Measurements from ENCODE around the gene FAM151B. TPM values are rescaled to one million over a fixed set of nuclear protein-coding genes. Genes with fewer than 3 reads are reported as not detected.
"Not testable (repeated sequence)": the region's sequence is repeated elsewhere in the genome, so short reads cannot be mapped to it uniquely, and the experiment has no call there.

Gene FAM151B
- total and polyA plus RNA-seq, 9 of the 15 experiments (the other 6 are each of a cell fraction or from before 2014, with no cell fraction given) = 0.10 to 0.46 (median 0.22) TPM; not detected in 2

GRCh38 chr5:80579050-80579449 lies 91.2 kb downstream of the FAM151B start:
- intact Hi-C loops (cut with micrococcal nuclease) = no loop called here
- WGBS (ENCODE audit: insufficient coverage, low coverage, missing lambda C conversion rate) = 0% methylated on average over 2 of the region's 2 CpGs
- ChIA-PET CTCF (ENCODE audit: low intra/inter-chr PET ratio) (no interaction called here), POLR2A (no interaction called here)
- H3K4me2 ChIP-seq (ENCODE audit: insufficient read depth, low read length) = no peak overlapping the region
- no peak overlapping the region for H2AFZ ChIP-seq (ENCODE audit: low read depth, low read length)
- H3K27ac ChIP-seq (ENCODE audit: extremely low read depth, low read depth, low read length) = no peak overlapping the region
- no peaks in the 10 kb centered on the region for H4K20me1 ChIP-seq (replicated peaks; ENCODE audit: control insufficient read depth, insufficient read depth, low read length)
- H3K9me3 ChIP-seq (replicated peaks; ENCODE audit: control insufficient read depth, insufficient read depth, low read depth, low read length) = no peaks in the 10 kb centered on the region
- H3K4me1 ChIP-seq (replicated peaks in 1 of 2; ENCODE audit: control insufficient read depth in 2 of 2, insufficient read depth in 2 of 2, low read length in 2 of 2) = no peaks in the 10 kb centered on the region
- TF ChIP-seq NFE2 (IDR thresholded peaks at IDR 0.05; ENCODE audit: low read depth) = no peak
- peak; percentile 93 for TF ChIP-seq ZNF512 (tag; IDR thresholded peaks at IDR 0.05)
- H3K79me2 ChIP-seq (ENCODE audit: control insufficient read depth, insufficient read depth, low read length) = no peaks in the 10 kb centered on the region
- peaks cover 11 to 12% of the 10 kb centered on the region in 2 experiments; a peak in 4 of 5 replicates for H3K27me3 ChIP-seq (ENCODE audit: control insufficient read depth in 2 of 2, insufficient read depth in 2 of 2, low read length in 2 of 2)
- BruUV-seq (replicated peaks) = no TSS peak
- in situ Hi-C loops (cut with MboI) = no loop called here
- H3K9me1 ChIP-seq (ENCODE audit: control insufficient read depth, insufficient read depth, low read length) = no peaks in the 10 kb centered on the region
- FAIRE-seq (no peak), DNase-seq (ENCODE audit: extremely low read depth in 1 of 4, low spot score in 3 of 4) (no peak), ATAC-seq (no peak)
- H3K9ac ChIP-seq (ENCODE audit: insufficient read depth in 1 of 2, low read depth in 2 of 2, low read length in 2 of 2) = no peak overlapping the region
- no peak overlapping the region for H3K4me3 ChIP-seq
- no peaks in the 10 kb centered on the region for H3K36me3 ChIP-seq (ENCODE audit: control insufficient read depth, insufficient read depth, low read length)

- H3K27ac ChIP-seq (ENCODE audit: extremely low read depth, low read depth, low read length); intact Hi-C loops (cut with micrococcal nuclease); H3K4me1 ChIP-seq (replicated peaks in 1 of 2; ENCODE audit: control insufficient read depth in 2 of 2, insufficient read depth in 2 of 2, low read length in 2 of 2); H3K9me3 ChIP-seq (replicated peaks; ENCODE audit: control insufficient read depth, insufficient read depth, low read depth, low read length); FAIRE-seq; H3K9me1 ChIP-seq (ENCODE audit: control insufficient read depth, insufficient read depth, low read length); H3K4me2 ChIP-seq (ENCODE audit: insufficient read depth, low read length); H4K20me1 ChIP-seq (replicated peaks; ENCODE audit: control insufficient read depth, insufficient read depth, low read length); H2AFZ ChIP-seq (ENCODE audit: low read depth, low read length); H3K36me3 ChIP-seq (ENCODE audit: control insufficient read depth, insufficient read depth, low read length); ATAC-seq; in situ Hi-C loops (cut with MboI); H3K79me2 ChIP-seq (ENCODE audit: control insufficient read depth, insufficient read depth, low read length); BruUV-seq (replicated peaks); H3K9ac ChIP-seq (ENCODE audit: insufficient read depth in 1 of 2, low read depth in 2 of 2, low read length in 2 of 2); H3K4me3 ChIP-seq; POLR2A ChIA-PET; CTCF ChIA-PET (ENCODE audit: low intra/inter-chr PET ratio); DNase-seq (ENCODE audit: extremely low read depth in 1 of 4, low spot score in 3 of 4): not testable (repeated sequence)
- WGBS (ENCODE audit: insufficient coverage, low coverage, missing lambda C conversion rate) = 0% methylated on average over 1 of the region's 3 CpGs
- TF ChIP-seq ZNF146 (CRISPR knock-in tag; IDR thresholded peaks at IDR 0.05; ENCODE audit: unreplicated experiment) = peak; percentile 51
- peaks cover 5 to 10% of the 10 kb centered on the region in 2 experiments; a peak in 3 of 5 replicates for H3K27me3 ChIP-seq (ENCODE audit: control insufficient read depth in 2 of 2, insufficient read depth in 2 of 2, low read length in 2 of 2)
Measured at GRCh38 chr5:80580291-80580690, 92.4 kb downstream of the FAM151B start.
